Measurements from ENCODE around the gene NCBP1. TPM values are rescaled to one million over a fixed set of nuclear protein-coding genes. Genes with fewer than 3 reads are reported as not detected.
A peak's percentile ranks its signal among the peaks of the same experiment; 100 is the strongest.

The NCBP1 gene
- total and polyA plus RNA-seq, 5 donors from 2014 or later = 18.0 to 47.4 (median 23.9) TPM

DNA sequence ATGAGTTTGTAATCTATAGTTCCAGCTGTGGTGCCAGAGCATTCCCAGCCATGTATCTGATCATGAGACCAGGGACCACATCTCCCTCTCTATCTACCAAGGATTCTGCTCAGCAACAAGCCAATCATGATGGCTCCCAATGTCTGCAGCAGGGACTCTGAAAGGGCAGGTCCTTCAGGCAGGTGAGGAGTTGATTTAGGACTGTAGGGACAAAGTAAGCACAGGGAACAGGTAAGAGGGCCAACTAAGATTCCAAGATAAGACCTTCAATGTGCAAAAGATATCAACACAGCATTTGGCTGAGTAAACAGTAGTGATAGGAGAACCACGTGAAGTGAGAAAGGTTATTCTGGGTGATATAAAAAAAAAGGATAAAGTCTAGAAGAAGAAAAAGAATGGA is 55.0 kb downstream of the NCBP1 start:
- H3K27ac ChIP-seq (ENCODE audit: insufficient read depth, low read length, poor library complexity, severe bottlenecking) = no peak overlapping the region
- H3K36me3 ChIP-seq (ENCODE audit: control insufficient read depth, insufficient read depth, low read length) = peaks cover 72% of the 10 kb centered on the region
- DNase-seq (no peak), ATAC-seq (ENCODE audit: low read depth in 2 of 2) (no peak)
- H3K4me1 ChIP-seq (ENCODE audit: control insufficient read depth, insufficient read depth, low read length, poor library complexity, severe bottlenecking) = no peaks in the 10 kb centered on the region
- H3K9me3 ChIP-seq (ENCODE audit: control insufficient read depth in 2 of 2, low read length in 2 of 2) = no peaks in the 10 kb centered on the region
- H3K4me3 ChIP-seq (ENCODE audit: low read depth, low read length) = no peak overlapping the region
- Mint-ChIP-seq H3K27me3 (no peaks in the 10 kb centered on the region), H3K4me3 (no peak overlapping the region), H3K36me3 (peaks cover 55% of the 10 kb centered on the region), H3K27ac (peak overlapping the region in 1 of 3 donors; percentile 86), H3K9me3 (no peaks in the 10 kb centered on the region), H3K4me1 (peaks cover 13 to 23% (median 16%) of the 10 kb centered on the region in 4 donors)
- no peaks in the 10 kb centered on the region for H3K27me3 ChIP-seq (ENCODE audit: control insufficient read depth, insufficient read depth, low read length)

DNA sequence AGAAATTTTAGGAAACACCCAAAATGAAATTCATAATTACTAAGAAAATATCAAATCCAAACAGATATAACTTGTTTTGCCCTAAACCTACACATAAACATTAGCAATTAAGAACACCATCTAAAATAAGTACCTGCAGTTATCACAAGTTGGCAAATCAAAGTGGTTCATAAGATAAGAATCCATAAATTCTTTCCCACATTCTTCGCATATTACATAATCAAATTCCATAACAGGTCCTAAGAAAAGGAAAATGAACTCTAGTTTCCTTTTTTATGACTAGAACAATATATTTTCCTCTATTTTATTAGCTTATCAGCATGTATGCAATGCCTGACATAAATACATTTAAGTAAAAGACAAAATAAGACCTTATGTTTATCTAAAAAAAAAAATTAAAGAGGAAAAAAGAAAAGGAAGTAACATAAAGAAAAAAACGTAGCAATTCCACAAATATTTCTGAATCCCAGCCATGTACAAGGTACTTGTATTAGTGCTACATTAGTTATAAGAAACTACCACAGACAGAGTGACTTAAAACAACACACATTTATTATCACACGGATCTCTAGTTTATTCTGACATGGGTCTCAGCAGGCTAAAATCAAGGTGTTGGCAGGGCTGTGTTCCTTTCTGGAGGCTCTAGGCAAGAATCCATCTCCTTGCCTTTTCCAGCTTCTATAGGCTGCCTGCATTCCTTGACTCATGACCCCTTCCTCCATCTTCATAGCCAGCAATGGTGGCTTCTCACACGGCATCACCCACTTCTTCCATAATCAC is 56.0 kb downstream of the NCBP1 start:
- Histone ChIP-seq H3K4me3 (ENCODE audit: low read depth, low read length) (no peak overlapping the region), H3K27ac (ENCODE audit: insufficient read depth, low read length, poor library complexity, severe bottlenecking) (no peak overlapping the region), H3K27me3 (ENCODE audit: control insufficient read depth, insufficient read depth, low read length) (no peaks in the 10 kb centered on the region), H3K36me3 (ENCODE audit: control insufficient read depth, insufficient read depth, low read length) (peaks cover 63% of the 10 kb centered on the region), H3K4me1 (ENCODE audit: control insufficient read depth, insufficient read depth, low read length, poor library complexity, severe bottlenecking) (peaks cover 4% of the 10 kb centered on the region), H3K9me3 (ENCODE audit: control insufficient read depth in 2 of 2, low read length in 2 of 2) (no peaks in the 10 kb centered on the region)
- Mint-ChIP-seq H3K4me3 (no peak overlapping the region), H3K9me3 (no peaks in the 10 kb centered on the region), H3K4me1 (peaks cover 22 to 29% (median 24%) of the 10 kb centered on the region in 4 donors), H3K27ac (peak overlapping the region in 2 of 3 donors; percentile 33 to 86), H3K27me3 (no peaks in the 10 kb centered on the region), H3K36me3 (peaks cover 46% of the 10 kb centered on the region)
- no peak for ATAC-seq (ENCODE audit: low read depth in 2 of 2)
- DNase-seq = no peak

DNA sequence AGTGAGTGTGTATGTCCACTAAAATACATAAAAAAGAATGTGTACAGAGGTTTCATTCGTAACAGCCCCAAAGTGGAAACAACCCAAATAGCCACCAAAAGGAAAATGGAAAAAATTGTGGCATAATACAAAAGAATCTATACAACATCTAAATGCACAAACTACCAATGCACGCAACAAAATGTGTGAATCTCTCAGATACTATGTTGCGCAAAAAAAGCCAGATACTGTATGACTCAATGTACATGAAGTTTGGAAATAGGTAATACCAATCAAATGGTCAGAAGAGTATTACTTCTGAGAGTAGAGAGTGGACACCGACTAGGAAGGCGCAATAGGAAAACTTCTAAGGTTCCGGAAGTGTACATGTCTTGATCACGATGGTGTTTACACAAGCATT is 61.1 kb downstream of the NCBP1 start:
- Mint-ChIP-seq H3K27ac (peak overlapping the region in 2 of 3 donors; percentile 21 to 31), H3K4me1 (peaks cover 43 to 56% (median 46%) of the 10 kb centered on the region in 4 donors), H3K9me3 (peaks cover 0 to 2% (median 0%) of the 10 kb centered on the region in 7 donors), H3K36me3 (peaks cover 21% of the 10 kb centered on the region), H3K27me3 (peaks cover 5% of the 10 kb centered on the region), H3K4me3 (peak overlapping the region; percentile 19 to 94 (median 63))
- Histone ChIP-seq H3K4me1 (ENCODE audit: control insufficient read depth, insufficient read depth, low read length, poor library complexity, severe bottlenecking) (peaks cover 39% of the 10 kb centered on the region), H3K27me3 (ENCODE audit: control insufficient read depth, insufficient read depth, low read length) (no peaks in the 10 kb centered on the region), H3K4me3 (ENCODE audit: low read depth, low read length) (peak overlapping the region; percentile 97), H3K36me3 (ENCODE audit: control insufficient read depth, insufficient read depth, low read length) (peaks cover 13% of the 10 kb centered on the region), H3K27ac (ENCODE audit: insufficient read depth, low read length, poor library complexity, severe bottlenecking) (no peak overlapping the region), H3K9me3 (ENCODE audit: control insufficient read depth in 2 of 2, low read length in 2 of 2) (no peaks in the 10 kb centered on the region)
- no peak for DNase-seq
- ATAC-seq (ENCODE audit: low read depth in 2 of 2) = no peak

DNA sequence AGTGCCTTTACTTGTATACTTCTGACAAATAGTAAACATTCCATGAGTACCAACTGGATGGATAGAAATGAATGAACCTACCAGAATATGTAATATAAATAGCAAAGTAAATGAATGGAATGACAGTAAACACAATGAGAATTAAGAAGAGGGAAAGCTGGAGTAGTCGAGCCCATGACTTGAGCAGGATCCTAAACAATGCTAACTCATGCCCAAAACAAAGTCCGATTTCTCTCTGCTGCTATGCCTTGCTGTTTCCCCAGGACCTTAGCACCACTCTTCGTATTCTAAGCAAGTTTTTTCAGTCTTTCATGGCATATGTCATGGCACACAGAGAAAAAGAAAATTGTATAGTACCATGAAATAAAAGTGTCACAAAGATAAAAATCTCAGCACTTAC is 61.8 kb downstream of the NCBP1 start:
- Mint-ChIP-seq H3K4me1 (peaks cover 43 to 55% (median 46%) of the 10 kb centered on the region in 4 donors), H3K9me3 (peaks cover 0 to 2% (median 0%) of the 10 kb centered on the region in 7 donors), H3K36me3 (peaks cover 16% of the 10 kb centered on the region), H3K27me3 (peaks cover 5% of the 10 kb centered on the region), H3K4me3 (peak overlapping the region; percentile 87 to 94 (median 90)), H3K27ac (peak overlapping the region; percentile 60 to 97 (median 88))
- Histone ChIP-seq H3K36me3 (ENCODE audit: control insufficient read depth, insufficient read depth, low read length) (peaks cover 10% of the 10 kb centered on the region), H3K27ac (ENCODE audit: insufficient read depth, low read length, poor library complexity, severe bottlenecking) (peak overlapping the region; percentile 82), H3K9me3 (ENCODE audit: control insufficient read depth in 2 of 2, low read length in 2 of 2) (no peaks in the 10 kb centered on the region), H3K27me3 (ENCODE audit: control insufficient read depth, insufficient read depth, low read length) (no peaks in the 10 kb centered on the region), H3K4me3 (ENCODE audit: low read depth, low read length) (peak overlapping the region; percentile 97), H3K4me1 (ENCODE audit: control insufficient read depth, insufficient read depth, low read length, poor library complexity, severe bottlenecking) (peaks cover 39% of the 10 kb centered on the region)
- DNase-seq (no peak), ATAC-seq (ENCODE audit: low read depth in 2 of 2) (no peak)

DNA sequence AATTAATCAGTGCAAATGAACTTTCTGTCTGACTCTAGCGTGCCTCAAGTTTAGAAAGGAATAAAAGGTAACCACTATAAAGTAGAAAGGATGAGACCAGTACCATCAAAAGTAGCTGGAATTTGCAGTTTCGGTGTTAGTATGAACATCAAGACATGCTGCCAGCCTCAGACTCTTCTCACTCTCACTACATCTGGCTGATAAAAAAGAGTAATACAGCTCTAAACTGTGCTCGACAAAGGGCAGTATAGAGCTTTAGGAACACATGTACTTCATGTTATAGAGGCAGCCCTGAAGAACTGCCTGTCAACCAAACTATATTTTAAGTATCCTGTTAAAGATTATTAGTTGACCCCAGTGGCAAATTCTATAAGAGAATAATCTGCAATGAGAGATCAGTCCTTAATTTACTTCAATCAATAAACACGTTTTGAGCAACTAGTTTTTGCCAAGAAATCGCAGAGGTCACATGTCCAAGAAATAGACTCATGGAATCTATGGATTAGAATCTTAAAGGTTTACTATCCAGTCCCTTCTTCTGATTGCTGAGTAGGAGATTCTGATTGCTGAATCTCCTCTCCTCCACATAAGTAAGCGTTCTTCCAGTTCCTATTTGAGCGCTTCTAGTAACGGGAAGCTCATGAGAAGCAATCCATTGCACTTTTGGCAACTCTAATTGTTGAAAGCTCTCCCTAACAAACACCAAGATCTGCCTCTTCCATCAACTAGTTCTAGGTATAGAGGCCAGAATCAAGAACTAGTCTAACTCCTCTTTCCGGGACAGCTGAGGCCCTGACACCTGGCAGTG is 62.6 kb downstream of the NCBP1 start:
- H3K27ac Mint-ChIP-seq = peak overlapping the region; percentile 91 to 97 (median 95)
- H3K4me3 Mint-ChIP-seq = peak overlapping the region; percentile 87 to 94 (median 90)
- DNase-seq = peak in 2 of 3 donors; percentile 8 to 39
- Histone ChIP-seq H3K4me3 (ENCODE audit: low read depth, low read length) (peak overlapping the region; percentile 97), H3K27me3 (ENCODE audit: control insufficient read depth, insufficient read depth, low read length) (peaks cover 2% of the 10 kb centered on the region), H3K27ac (ENCODE audit: insufficient read depth, low read length, poor library complexity, severe bottlenecking) (peak overlapping the region; percentile 82), H3K9me3 (ENCODE audit: control insufficient read depth in 2 of 2, low read length in 2 of 2) (no peaks in the 10 kb centered on the region), H3K36me3 (ENCODE audit: control insufficient read depth, insufficient read depth, low read length) (peaks cover 4% of the 10 kb centered on the region), H3K4me1 (ENCODE audit: control insufficient read depth, insufficient read depth, low read length, poor library complexity, severe bottlenecking) (peaks cover 39% of the 10 kb centered on the region)
- H3K27me3 Mint-ChIP-seq = peaks cover 5% of the 10 kb centered on the region
- peaks cover 11% of the 10 kb centered on the region for H3K36me3 Mint-ChIP-seq
- no peak for ATAC-seq (ENCODE audit: low read depth in 2 of 2)
- H3K4me1 Mint-ChIP-seq = peaks cover 43 to 55% (median 46%) of the 10 kb centered on the region in 4 donors
- peaks cover 0 to 2% (median 0%) of the 10 kb centered on the region in 7 donors for H3K9me3 Mint-ChIP-seq

DNA sequence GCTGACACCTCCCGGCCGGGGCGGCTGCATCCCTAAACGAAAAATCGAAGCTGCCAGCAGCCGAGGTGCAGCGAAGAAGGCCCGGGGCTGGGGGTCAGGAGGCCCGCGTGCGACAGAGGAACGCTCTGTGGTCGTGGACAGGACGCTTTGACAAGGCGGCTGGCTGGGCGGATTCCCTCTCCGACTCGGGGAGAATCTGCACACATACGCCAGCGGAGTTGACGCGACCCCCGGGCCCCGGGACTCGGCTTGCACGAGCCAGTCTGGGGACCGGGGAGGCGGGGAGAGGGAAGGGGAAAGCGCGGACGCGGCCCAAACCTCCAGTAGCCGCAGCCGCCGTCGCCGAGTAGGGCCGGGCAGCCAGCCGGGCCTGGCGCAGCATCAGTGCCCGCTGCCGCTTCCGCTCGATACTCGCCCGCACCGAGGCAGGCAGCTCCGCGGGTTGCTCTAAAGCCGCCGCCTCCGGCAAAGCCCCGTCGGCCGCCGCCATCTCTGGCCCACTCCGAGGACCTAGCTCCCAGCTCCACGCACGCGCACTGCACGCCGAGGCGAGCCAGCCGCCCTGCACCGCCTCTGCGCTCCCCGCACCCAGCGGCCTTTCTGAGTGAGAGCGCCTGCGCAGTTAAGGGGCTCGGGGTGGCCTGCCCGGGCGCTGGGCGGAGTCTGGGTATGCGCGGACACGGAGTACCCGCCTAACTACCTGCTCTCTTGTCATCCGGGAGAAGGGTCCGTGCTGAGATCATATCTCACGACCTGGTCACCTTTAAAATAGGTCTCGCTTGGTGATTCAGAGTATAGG is 63.4 kb downstream of the NCBP1 start, which contains the start of gene XPA:
Gene XPA, minus strand, starts transcription at position 538 of the 799 bp plus-strand sequence. Its CDS starts 48 bp downstream, at position 490.
- DNase-seq = peak; percentile 96 to 97 (median 97)
- ATAC-seq (ENCODE audit: low read depth in 2 of 2) = peak; percentile 93 to 95
- no peaks in the 10 kb centered on the region for H3K36me3 ChIP-seq (ENCODE audit: control insufficient read depth, insufficient read depth, low read length)
- peak within 1 kb of the TSS; percentile 95 to 97 (median 97) for H3K27ac Mint-ChIP-seq
- no peaks in the 10 kb centered on the region for H3K9me3 ChIP-seq (ENCODE audit: control insufficient read depth in 2 of 2, low read length in 2 of 2)
- peaks cover 6% of the 10 kb centered on the region for H3K27me3 Mint-ChIP-seq
- peaks cover 39% of the 10 kb centered on the region for H3K4me1 ChIP-seq (ENCODE audit: control insufficient read depth, insufficient read depth, low read length, poor library complexity, severe bottlenecking)
- peak within 1 kb of the TSS; percentile 87 to 94 (median 90) for H3K4me3 Mint-ChIP-seq
- peaks cover 7% of the 10 kb centered on the region for H3K27me3 ChIP-seq (ENCODE audit: control insufficient read depth, insufficient read depth, low read length)
- H3K4me1 Mint-ChIP-seq = peaks cover 43 to 55% (median 46%) of the 10 kb centered on the region in 4 donors
- H3K27ac ChIP-seq (ENCODE audit: insufficient read depth, low read length, poor library complexity, severe bottlenecking) = peak within 1 kb of the TSS; percentile 82
- H3K9me3 Mint-ChIP-seq = peaks cover 0 to 2% (median 0%) of the 10 kb centered on the region in 7 donors
- peak within 1 kb of the TSS; percentile 97 for H3K4me3 ChIP-seq (ENCODE audit: low read depth, low read length)
- peaks cover 10% of the 10 kb centered on the region for H3K36me3 Mint-ChIP-seq

DNA sequence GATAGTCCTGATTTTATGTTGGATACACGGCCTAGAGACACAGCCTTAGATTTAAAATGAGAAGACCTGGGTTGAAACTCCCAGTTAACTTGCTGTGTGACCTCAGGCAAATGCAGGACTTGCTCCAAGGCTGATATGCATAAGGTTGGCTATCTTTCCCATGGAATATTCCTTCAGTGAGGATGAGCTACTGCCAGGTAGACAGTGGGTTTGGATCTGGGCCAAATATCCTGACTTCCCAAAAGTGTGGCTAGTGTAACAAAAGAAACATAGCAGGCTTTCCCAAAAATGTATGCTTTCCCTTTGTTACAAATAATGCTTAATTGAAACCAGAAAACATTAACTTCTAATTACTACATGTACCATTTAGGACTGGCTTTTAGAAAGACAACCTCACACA is 64.2 kb downstream of the NCBP1 start:
- peaks cover 0 to 2% (median 0%) of the 10 kb centered on the region in 7 donors for H3K9me3 Mint-ChIP-seq
- Histone ChIP-seq H3K4me1 (ENCODE audit: control insufficient read depth, insufficient read depth, low read length, poor library complexity, severe bottlenecking) (peaks cover 39% of the 10 kb centered on the region), H3K27ac (ENCODE audit: insufficient read depth, low read length, poor library complexity, severe bottlenecking) (peak overlapping the region; percentile 82), H3K36me3 (ENCODE audit: control insufficient read depth, insufficient read depth, low read length) (no peaks in the 10 kb centered on the region), H3K4me3 (ENCODE audit: low read depth, low read length) (peak overlapping the region; percentile 77), H3K27me3 (ENCODE audit: control insufficient read depth, insufficient read depth, low read length) (peaks cover 12% of the 10 kb centered on the region), H3K9me3 (ENCODE audit: control insufficient read depth in 2 of 2, low read length in 2 of 2) (no peaks in the 10 kb centered on the region)
- peak overlapping the region in 2 of 3 donors; percentile 95 to 97 for H3K27ac Mint-ChIP-seq
- DNase-seq = no peak
- no peak for ATAC-seq (ENCODE audit: low read depth in 2 of 2)
- peak overlapping the region; percentile 87 to 94 (median 90) for H3K4me3 Mint-ChIP-seq
- H3K27me3 Mint-ChIP-seq = peaks cover 14% of the 10 kb centered on the region
- H3K36me3 Mint-ChIP-seq = peaks cover 4% of the 10 kb centered on the region
- peaks cover 43 to 55% (median 46%) of the 10 kb centered on the region in 4 donors for H3K4me1 Mint-ChIP-seq

Measured in CD4-positive, CD25-positive, alpha-beta regulatory T cell (primary cell).